OCI-LY7 (cell line): ENCODE results near the gene CHCHD1. TPM values are rescaled to one million over a fixed set of nuclear protein-coding genes. Genes with fewer than 3 reads are reported as not detected.

Source experiments
- BruUV-seq: library from RNA; stranded (reverse); fragments of 400-500 nt; replicated peaks from 2 replicates; lab custom pipeline; 2021; lab: Mats Ljungman, UMichigan
- CTCF ChIA-PET: fragments of 300-600 bp; sonication (Branson Sonifier 250); formaldehyde crosslinking; loops from one replicate; lab custom pipeline; 2022; ENCODE audit warnings: antibody characterized with exemption; ENCODE audit not compliant: unreplicated experiment; lab: Charles Lee
- POLR2A ChIA-PET: fragments of 300-600 bp; sonication (Branson Sonifier 250); formaldehyde crosslinking; loops from one replicate; lab custom pipeline; 2022; ENCODE audit warnings: antibody characterized with exemption; lab: Charles Lee
- DNase-seq: peaks from one replicate; pipeline ENCODE4 v3.0.0-alpha.2; 2015; ENCODE audit warnings: low spot score
- H2AFZ ChIP-seq: fragments of 200-600 bp; sonication (generic), shearing (Covaris generic); 2 replicates; pipeline ENCODE4 v1.6.1; 2014; ENCODE audit warnings: mild to moderate bottlenecking, antibody characterized with exemption, low read length, moderate library complexity
- H3K27ac ChIP-seq: fragments of 200-600 bp; sonication (generic); 2 replicates; pipeline ENCODE4 v1.5.1; 2014; ENCODE audit warnings: mixed run types, low read depth, mild to moderate bottlenecking, moderate library complexity, low read length, inconsistent platforms; ENCODE audit not compliant: poor library complexity, severe bottlenecking
- H3K36me3 ChIP-seq: fragments of 200-600 bp; sonication (generic); 2 replicates; pipeline ENCODE4 v1.6.1; 2014; ENCODE audit warnings: mild to moderate bottlenecking, antibody characterized with exemption, low read length, moderate library complexity, mixed read lengths; ENCODE audit not compliant: insufficient read depth
- H3K4me1 ChIP-seq: fragments of 200-600 bp; sonication (generic); 2 replicates; pipeline ENCODE4 v1.5.1; 2014; ENCODE audit warnings: mild to moderate bottlenecking, low read length; ENCODE audit not compliant: insufficient read depth, poor library complexity, severe bottlenecking
- H3K4me2 ChIP-seq: fragments of 200-600 bp; sonication (generic); 2 replicates; pipeline ENCODE4 v1.6.1; 2014; ENCODE audit warnings: mild to moderate bottlenecking, low read length
- H3K4me3 ChIP-seq: fragments of 200-600 bp; sonication (generic); 2 replicates; pipeline ENCODE4 v1.5.1; 2014; ENCODE audit warnings: mild to moderate bottlenecking, low read depth, low read length; ENCODE audit not compliant: poor library complexity, severe bottlenecking
- H3K79me2 ChIP-seq: fragments of 200-600 bp; sonication (generic); 2 replicates; pipeline ENCODE4 v1.6.1; 2016; ENCODE audit warnings: low read depth, mild to moderate bottlenecking, low read length, moderate library complexity, mixed read lengths; ENCODE audit not compliant: insufficient read depth
- H3K9me2 ChIP-seq: fragments of 200-600 bp; sonication (generic); 2 replicates; pipeline ENCODE4 v1.6.1; 2016; ENCODE audit warnings: mild to moderate bottlenecking, low read length, mixed read lengths; ENCODE audit not compliant: insufficient read depth
- H3K9me3 ChIP-seq: fragments of 200-600 bp; sonication (generic); 2 replicates; pipeline ENCODE4 v1.6.1; 2014; ENCODE audit warnings: mild to moderate bottlenecking, mixed run types, low read length, mixed read lengths
- H4K20me1 ChIP-seq: fragments of 200-600 bp; sonication (generic); 2 replicates; pipeline ENCODE4 v1.6.1; 2014; ENCODE audit warnings: mild to moderate bottlenecking, antibody characterized with exemption, low read length, moderate library complexity, mixed read lengths; ENCODE audit not compliant: insufficient read depth
- EZH2phosphoT487 ChIP-seq: fragments of 200-600 bp; sonication (generic); IDR thresholded peaks from 2 replicates; pipeline ENCODE4 v1.6.1; 2018; ENCODE audit warnings: low read depth, borderline replicate concordance, mild to moderate bottlenecking, mixed run types, antibody characterized with exemption, low read length, moderate library complexity, mixed read lengths
- intact Hi-C: fragments of 100-400 bp; cut with micrococcal nuclease; formaldehyde crosslinking; loops from one replicate; pipeline ENCODE4 v1.10.0; 2022; ENCODE audit not compliant: unreplicated experiment
- total RNA-seq, 2 experiments: library from RNA; depleted of rRNA in 1 of 2; stranded (reverse); fragments of >200 nt in 1 of 2; shearing (Covaris generic) in 1 of 2; gene quantifications; 2 replicates each; pipeline ENCODE4 v1.2.3, GENCODE V29; 2014 to 2022
- TF ChIP-seq, protein P1 (sequence below): fragments of 200-600 bp; sonication (generic); conservative IDR thresholded peaks from 2 replicates; pipeline ENCODE4 v1.5.1; 2014; ENCODE audit warnings: mild to moderate bottlenecking, antibody characterized with exemption, low read length, moderate library complexity, mixed read lengths

The CHCHD1 gene
- total RNA-seq, 2 experiments from 2014 or later: 36.6 to 55.6 TPM

DNA sequence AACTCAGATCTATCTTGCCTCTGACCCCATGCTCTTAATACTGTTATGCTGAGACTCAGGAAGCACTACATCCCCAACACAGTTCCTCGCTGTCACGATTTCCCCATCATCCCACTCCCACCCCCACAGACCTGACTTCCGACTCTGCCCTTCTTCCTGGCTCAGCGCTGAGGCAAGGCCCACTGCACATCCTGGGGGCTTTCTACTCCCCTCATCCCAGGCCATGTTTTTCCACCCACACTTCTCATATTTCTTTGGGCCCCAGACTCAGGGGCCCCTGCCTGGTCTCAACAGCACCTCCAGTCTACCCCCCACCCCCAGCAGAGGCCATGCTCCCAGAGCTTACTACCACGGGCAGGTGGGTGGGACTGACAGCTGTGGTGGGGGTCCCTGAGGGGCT, 37.2 kb downstream of the CHCHD1 start:
- Histone ChIP-seq H2AFZ (no peak overlapping the region), H3K9me3 (no peaks in the 10 kb centered on the region), H3K79me2 (no peaks in the 10 kb centered on the region), H3K27ac (no peak overlapping the region), H3K4me2 (no peak overlapping the region), H3K4me3 (no peak overlapping the region), H3K4me1 (no peaks in the 10 kb centered on the region), H4K20me1 (no peaks in the 10 kb centered on the region), H3K36me3 (peaks cover 15% of the 10 kb centered on the region), H3K9me2 (no peaks in the 10 kb centered on the region)
- TF ChIP-seq, protein P1, sequence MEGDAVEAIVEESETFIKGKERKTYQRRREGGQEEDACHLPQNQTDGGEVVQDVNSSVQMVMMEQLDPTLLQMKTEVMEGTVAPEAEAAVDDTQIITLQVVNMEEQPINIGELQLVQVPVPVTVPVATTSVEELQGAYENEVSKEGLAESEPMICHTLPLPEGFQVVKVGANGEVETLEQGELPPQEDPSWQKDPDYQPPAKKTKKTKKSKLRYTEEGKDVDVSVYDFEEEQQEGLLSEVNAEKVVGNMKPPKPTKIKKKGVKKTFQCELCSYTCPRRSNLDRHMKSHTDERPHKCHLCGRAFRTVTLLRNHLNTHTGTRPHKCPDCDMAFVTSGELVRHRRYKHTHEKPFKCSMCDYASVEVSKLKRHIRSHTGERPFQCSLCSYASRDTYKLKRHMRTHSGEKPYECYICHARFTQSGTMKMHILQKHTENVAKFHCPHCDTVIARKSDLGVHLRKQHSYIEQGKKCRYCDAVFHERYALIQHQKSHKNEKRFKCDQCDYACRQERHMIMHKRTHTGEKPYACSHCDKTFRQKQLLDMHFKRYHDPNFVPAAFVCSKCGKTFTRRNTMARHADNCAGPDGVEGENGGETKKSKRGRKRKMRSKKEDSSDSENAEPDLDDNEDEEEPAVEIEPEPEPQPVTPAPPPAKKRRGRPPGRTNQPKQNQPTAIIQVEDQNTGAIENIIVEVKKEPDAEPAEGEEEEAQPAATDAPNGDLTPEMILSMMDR: no peak
- no peak for TF ChIP-seq EZH2phosphoT487
- DNase-seq: no peak
- CTCF ChIA-PET: no interaction called here
- POLR2A ChIA-PET: interaction anchor here (0.6 to 1.1 kb wide), 2 partner anchors 24 to 54 kb away, joined by 3 to 4 read pairs; no protein-coding TSS in a partner anchor
- no TSS peak for BruUV-seq
- intact Hi-C loops: no loop called here

DNA sequence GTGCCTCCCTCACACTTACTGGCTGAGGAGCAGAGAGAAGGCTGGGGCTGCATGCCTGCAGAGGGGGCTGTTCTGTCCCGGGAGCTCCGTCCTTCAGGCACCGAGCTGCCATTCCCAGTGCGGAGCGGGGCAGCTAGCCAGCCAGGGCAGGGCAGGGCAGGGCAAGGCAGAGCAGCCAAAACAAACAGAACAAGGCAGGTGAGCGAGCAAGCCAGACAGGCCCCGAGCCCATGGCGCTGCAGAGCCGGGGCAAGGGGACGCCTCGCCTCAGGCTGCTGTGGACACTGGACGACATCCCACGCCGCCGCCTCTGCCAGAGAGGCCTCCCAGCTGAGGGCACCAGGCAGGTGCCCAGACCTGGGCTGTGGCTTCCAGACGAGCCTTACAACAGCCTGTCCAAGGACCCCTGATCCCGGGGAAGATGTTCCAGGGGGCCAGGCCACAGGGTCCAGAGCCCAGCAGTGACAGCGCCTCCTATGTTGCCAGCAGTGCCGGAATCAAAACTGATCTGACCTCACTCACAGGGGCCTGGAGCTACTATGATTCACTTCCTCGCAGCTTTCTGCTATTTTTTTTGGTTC, 37.8 kb downstream of the CHCHD1 start:
- ChIA-PET CTCF (no interaction called here), POLR2A (interaction anchor here (0.7 to 1.1 kb wide), 2 partner anchors 23 to 261 kb away, joined by 3 read pairs; no protein-coding TSS in a partner anchor)
- H3K4me1 ChIP-seq: no peaks in the 10 kb centered on the region
- peaks cover 17% of the 10 kb centered on the region for H3K36me3 ChIP-seq
- H3K27ac ChIP-seq: no peak overlapping the region
- H3K9me2 ChIP-seq: no peaks in the 10 kb centered on the region
- TF ChIP-seq EZH2phosphoT487: no peak
- TF ChIP-seq, protein P1: no peak
- DNase-seq: no peak
- no peaks in the 10 kb centered on the region for H4K20me1 ChIP-seq
- no TSS peak for BruUV-seq
- intact Hi-C loops: no loop called here
- no peaks in the 10 kb centered on the region for H3K79me2 ChIP-seq
- H3K4me3 ChIP-seq: no peak overlapping the region
- H2AFZ ChIP-seq: no peak overlapping the region
- no peaks in the 10 kb centered on the region for H3K9me3 ChIP-seq
- no peak overlapping the region for H3K4me2 ChIP-seq

GRCh38 chr10:73823391-73823790, 41.5 kb downstream of the CHCHD1 start:
- Histone ChIP-seq H3K4me1 (no peaks in the 10 kb centered on the region), H3K4me2 (no peak overlapping the region), H3K79me2 (no peaks in the 10 kb centered on the region), H3K36me3 (peaks cover 17% of the 10 kb centered on the region), H3K4me3 (no peak overlapping the region), H3K9me2 (no peaks in the 10 kb centered on the region), H4K20me1 (no peaks in the 10 kb centered on the region), H3K27ac (no peak overlapping the region), H3K9me3 (no peaks in the 10 kb centered on the region), H2AFZ (no peak overlapping the region)
- intact Hi-C loops: no loop called here
- ChIA-PET CTCF (no interaction called here), POLR2A (interaction anchor here (0.9 kb wide), 1 partner anchor 25 kb away, joined by 3 read pairs; no protein-coding TSS in a partner anchor)
- TF ChIP-seq, protein P1: no peak
- TF ChIP-seq EZH2phosphoT487: no peak
- no TSS peak for BruUV-seq
- no peak for DNase-seq
